Right atrium auricular region (tissue), 2 donors: Measurements from ENCODE around the gene TPSG1. TPM values are rescaled to one million over a fixed set of nuclear protein-coding genes. Genes with fewer than 3 reads are reported as not detected.

Source experiments
- DNase-seq: peaks from one replicate; pipeline ENCODE4 v3.0.0-alpha.2; 2019; ENCODE audit warnings: low spot score
- H3K27ac ChIP-seq, 2 donors: fragments of 200-600 bp; sonication (generic); 1 replicate in 1 of 2; 2 replicates in 1 of 2; pipeline ENCODE4 v1.5.1; 2016 to 2019
- H3K27me3 ChIP-seq, 2 donors: fragments of 200-600 bp; sonication (generic); one replicate each; pipeline versions ENCODE4 v1.5.1 to v1.6.0; 2017 to 2019
- H3K36me3 ChIP-seq: fragments of 200-600 bp; sonication (generic); one replicate; pipeline ENCODE4 v1.5.1; 2016
- H3K4me1 ChIP-seq, 2 donors: fragments of 200-600 bp; sonication (generic); one replicate each; pipeline versions ENCODE4 v1.5.1 to v1.6.0; 2017 to 2019
- H3K4me3 ChIP-seq, 2 donors: fragments of 200-600 bp; sonication (generic); 1 replicate in 1 of 2; 2 replicates in 1 of 2; pipeline ENCODE4 v1.5.1; 2017 to 2019; ENCODE audit warnings: mild to moderate bottlenecking in 1 of 2, moderate library complexity in 1 of 2
- H3K9me3 ChIP-seq, 2 donors: fragments of 200-600 bp; sonication (generic); one replicate each; pipeline ENCODE4 v1.5.1; 2019
- total RNA-seq, 2 donors: library from RNA; depleted of rRNA; stranded (reverse); fragments of >200 nt; gene quantifications; one replicate each; pipeline ENCODE4 v1.1.0, GENCODE V29; 2016
- TF ChIP-seq, protein P1 (sequence below), 2 donors: fragments of 200-600 bp; sonication (generic); IDR thresholded peaks; one replicate each; pipeline ENCODE4 v1.5.1; 2019; ENCODE audit warnings: antibody characterized with exemption in 2 of 2

TPSG1 gene
- total RNA-seq, 2 donors from 2014 or later: not detected

DNA sequence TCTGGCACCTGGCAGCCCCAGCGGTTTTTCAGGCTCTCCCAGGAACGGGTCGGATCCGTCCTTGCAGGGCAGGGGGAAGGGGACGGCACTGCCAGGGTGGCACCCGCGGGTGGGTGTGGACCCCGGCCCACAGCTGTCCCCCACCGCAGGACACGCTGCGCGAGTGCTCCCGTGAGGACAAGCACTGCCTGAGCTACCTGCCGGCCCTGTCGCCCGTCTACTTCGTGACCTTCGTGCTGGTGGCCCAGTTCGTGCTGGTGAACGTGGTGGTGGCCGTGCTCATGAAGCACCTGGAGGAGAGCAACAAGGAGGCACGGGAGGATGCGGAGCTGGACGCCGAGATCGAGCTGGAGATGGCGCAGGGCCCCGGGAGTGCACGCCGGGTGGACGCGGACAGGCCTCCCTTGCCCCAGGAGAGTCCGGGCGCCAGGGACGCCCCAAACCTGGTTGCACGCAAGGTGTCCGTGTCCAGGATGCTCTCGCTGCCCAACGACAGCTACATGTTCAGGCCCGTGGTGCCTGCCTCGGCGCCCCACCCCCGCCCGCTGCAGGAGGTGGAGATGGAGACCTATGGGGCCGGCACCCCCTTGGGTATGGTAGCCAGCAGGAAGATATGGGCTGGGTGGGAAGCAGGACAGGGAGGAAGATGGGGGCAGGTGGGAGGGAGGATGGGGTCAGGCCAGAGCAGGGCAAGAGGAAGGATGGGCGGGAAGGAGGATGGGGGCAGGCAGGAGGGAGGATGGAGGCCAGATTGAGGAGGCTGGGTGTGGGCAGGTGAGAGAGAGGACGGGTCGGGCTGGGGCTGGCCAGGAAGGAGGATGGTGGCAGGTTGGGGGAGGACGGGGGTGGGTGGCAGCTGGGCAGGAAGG, 6.8 kb downstream of the TPSG1 start:
- no peak overlapping the region for H3K27ac ChIP-seq
- H3K9me3 ChIP-seq: no peaks in the 10 kb centered on the region
- H3K4me3 ChIP-seq: no peak overlapping the region
- TF ChIP-seq, protein P1, sequence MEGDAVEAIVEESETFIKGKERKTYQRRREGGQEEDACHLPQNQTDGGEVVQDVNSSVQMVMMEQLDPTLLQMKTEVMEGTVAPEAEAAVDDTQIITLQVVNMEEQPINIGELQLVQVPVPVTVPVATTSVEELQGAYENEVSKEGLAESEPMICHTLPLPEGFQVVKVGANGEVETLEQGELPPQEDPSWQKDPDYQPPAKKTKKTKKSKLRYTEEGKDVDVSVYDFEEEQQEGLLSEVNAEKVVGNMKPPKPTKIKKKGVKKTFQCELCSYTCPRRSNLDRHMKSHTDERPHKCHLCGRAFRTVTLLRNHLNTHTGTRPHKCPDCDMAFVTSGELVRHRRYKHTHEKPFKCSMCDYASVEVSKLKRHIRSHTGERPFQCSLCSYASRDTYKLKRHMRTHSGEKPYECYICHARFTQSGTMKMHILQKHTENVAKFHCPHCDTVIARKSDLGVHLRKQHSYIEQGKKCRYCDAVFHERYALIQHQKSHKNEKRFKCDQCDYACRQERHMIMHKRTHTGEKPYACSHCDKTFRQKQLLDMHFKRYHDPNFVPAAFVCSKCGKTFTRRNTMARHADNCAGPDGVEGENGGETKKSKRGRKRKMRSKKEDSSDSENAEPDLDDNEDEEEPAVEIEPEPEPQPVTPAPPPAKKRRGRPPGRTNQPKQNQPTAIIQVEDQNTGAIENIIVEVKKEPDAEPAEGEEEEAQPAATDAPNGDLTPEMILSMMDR (IDR thresholded peaks at IDR 0.05): no peak
- no peaks in the 10 kb centered on the region for H3K27me3 ChIP-seq
- H3K4me1 ChIP-seq: no peaks in the 10 kb centered on the region
- no peak for DNase-seq
- H3K36me3 ChIP-seq: no peaks in the 10 kb centered on the region

GRCh38 chr16:1217526-1217925, 7.5 kb downstream of the TPSG1 start:
- DNase-seq: no peak
- H3K4me3 ChIP-seq: no peak overlapping the region
- no peaks in the 10 kb centered on the region for H3K9me3 ChIP-seq
- TF ChIP-seq, protein P1 (IDR thresholded peaks at IDR 0.05): no peak
- no peaks in the 10 kb centered on the region for H3K36me3 ChIP-seq
- H3K27ac ChIP-seq: no peak overlapping the region
- no peaks in the 10 kb centered on the region for H3K4me1 ChIP-seq
- no peaks in the 10 kb centered on the region for H3K27me3 ChIP-seq

DNA sequence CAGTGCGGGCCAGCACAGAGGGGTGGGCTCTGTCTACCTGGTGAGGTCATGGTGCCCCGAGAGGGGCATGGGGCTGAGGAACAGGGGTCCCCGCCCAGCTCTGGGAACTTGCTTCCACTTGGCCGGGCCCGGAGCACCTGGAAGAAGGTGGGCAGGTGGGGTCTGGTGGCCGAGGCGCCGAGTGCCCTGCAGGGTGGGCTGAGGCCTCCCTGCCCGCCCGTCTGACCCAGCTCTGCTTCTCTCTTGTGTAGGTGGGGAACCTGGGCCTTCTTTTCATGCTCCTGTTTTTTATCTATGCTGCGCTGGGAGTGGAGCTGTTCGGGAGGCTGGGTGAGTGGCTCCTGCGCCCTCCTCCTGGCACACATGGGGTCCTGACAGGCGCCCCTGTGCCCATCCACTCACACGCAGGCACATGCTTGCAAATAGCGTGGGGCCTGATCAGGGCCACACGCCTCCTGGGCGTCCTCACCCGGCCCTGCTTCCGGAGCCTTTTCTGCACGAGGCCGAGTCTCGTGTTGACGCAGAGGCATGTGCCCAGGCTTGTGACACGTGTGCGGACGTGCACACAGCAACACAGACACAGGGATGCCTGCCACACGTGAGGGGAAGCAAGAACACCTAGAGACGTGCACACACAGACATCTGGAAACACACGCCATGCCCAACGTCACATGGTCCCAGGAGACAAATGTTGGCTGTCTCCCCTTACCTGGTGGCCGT, 8.2 kb downstream of the TPSG1 start:
- Histone ChIP-seq H3K27ac (no peak overlapping the region), H3K4me1 (no peaks in the 10 kb centered on the region), H3K27me3 (no peaks in the 10 kb centered on the region), H3K4me3 (no peak overlapping the region), H3K36me3 (no peaks in the 10 kb centered on the region), H3K9me3 (no peaks in the 10 kb centered on the region)
- TF ChIP-seq, protein P1 (IDR thresholded peaks at IDR 0.05): no peak
- DNase-seq: no peak

DNA sequence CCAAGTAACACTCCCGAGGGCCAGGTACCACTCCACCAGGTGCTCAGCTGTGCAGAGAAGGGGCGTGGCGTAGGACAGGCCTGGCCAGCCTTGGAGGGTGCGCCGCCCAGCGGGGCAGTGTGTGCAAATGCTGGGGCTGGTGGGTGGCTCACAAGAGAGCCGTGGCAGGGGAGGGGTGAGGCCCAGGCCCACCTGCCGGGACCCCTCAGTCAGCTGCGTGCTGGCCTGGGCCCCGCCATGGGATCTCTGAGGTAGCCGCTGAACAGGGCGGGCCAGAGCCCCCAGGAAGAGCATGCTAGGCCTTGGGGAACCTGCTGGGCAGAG, 8.8 kb downstream of the TPSG1 start:
- TF ChIP-seq, protein P1 (IDR thresholded peaks at IDR 0.05): no peak
- Histone ChIP-seq H3K36me3 (no peaks in the 10 kb centered on the region), H3K27ac (no peak overlapping the region), H3K4me3 (no peak overlapping the region), H3K9me3 (no peaks in the 10 kb centered on the region), H3K4me1 (no peaks in the 10 kb centered on the region), H3K27me3 (no peaks in the 10 kb centered on the region)
- DNase-seq: no peak

- Histone ChIP-seq H3K27ac (no peak overlapping the region), H3K4me1 (no peaks in the 10 kb centered on the region), H3K9me3 (no peaks in the 10 kb centered on the region), H3K4me3 (no peak overlapping the region), H3K27me3 (no peaks in the 10 kb centered on the region), H3K36me3 (no peaks in the 10 kb centered on the region)
- TF ChIP-seq, protein P1 (IDR thresholded peaks at IDR 0.05): no peak
- no peak for DNase-seq
Observed at GRCh38 chr16:1215574-1216295, 9.3 kb downstream of the TPSG1 start.
